Endothelial cell of umbilical vein (primary cell): ENCODE measurements around the gene PUDP. TPM values are rescaled to one million over a fixed set of nuclear protein-coding genes. Genes with fewer than 3 reads are reported as not detected.
"Not testable (repeated sequence)": the region's sequence is repeated elsewhere in the genome, so short reads cannot be mapped to it uniquely, and the experiment has no call there.

Source experiments
- BruUV-seq: library from RNA; stranded (reverse); fragments of 400-500 nt; replicated peaks from 2 replicates; lab custom pipeline; 2021; lab: Mats Ljungman, UMichigan
- CTCF ChIA-PET: fragments of 300-600, 350-600 bp; sonication (Branson Sonifier 250); formaldehyde crosslinking; loops from one replicate; lab custom pipeline; 2021; ENCODE audit warnings: antibody characterized with exemption, inconsistent platforms; lab: Charles Lee
- POLR2A ChIA-PET: fragments of 300-600, 350-600 bp; sonication (Branson Sonifier 250); formaldehyde crosslinking; loops from one replicate; lab custom pipeline; 2021; ENCODE audit warnings: antibody characterized with exemption, inconsistent platforms; lab: Charles Lee
- DNase-seq: peaks from one replicate; pipeline ENCODE4 v3.0.0-alpha.2; 2011; ENCODE audit warnings: low read depth, low spot score
- FAIRE-seq: peaks from 2 replicates; lab custom pipeline; 2011; peaks lifted over from hg19 to GRCh38; lab: Jason Lieb, UNC
- H2AFZ ChIP-seq: 2 replicates; pipeline ENCODE4 v1.6.0; 2012; ENCODE audit warnings: low read depth, low read length, control low read depth, inconsistent platforms
- H3K27ac ChIP-seq: 2 replicates; pipeline ENCODE4 v1.5.1; 2011; ENCODE audit warnings: low read depth, mild to moderate bottlenecking, control low read depth, low read length, moderate library complexity; ENCODE audit not compliant: insufficient read depth
- H3K27me3 ChIP-seq, 2 experiments: 2 replicates each; pipeline versions ENCODE4 v1.6.0 to v1.6.1; 2011; ENCODE audit warnings: low read length in 2 of 2, mixed read lengths in 1 of 2; ENCODE audit not compliant: control insufficient read depth in 2 of 2, insufficient read depth in 2 of 2
- H3K36me3 ChIP-seq, 2 experiments: 2 replicates in 1 of 2; 3 replicates in 1 of 2; pipeline ENCODE4 v1.5.1; 2011; ENCODE audit warnings: low read length in 2 of 2, mild to moderate bottlenecking in 1 of 2, moderate library complexity in 1 of 2; ENCODE audit not compliant: control insufficient read depth in 2 of 2, insufficient read depth in 2 of 2; ENCODE audit errors: extremely low read depth in 1 of 2
- H3K4me1 ChIP-seq: 3 replicates; pipeline ENCODE4 v1.5.1; 2011; ENCODE audit warnings: mild to moderate bottlenecking, low read length; ENCODE audit not compliant: control insufficient read depth, insufficient read depth; ENCODE audit errors: extremely low read depth
- H3K4me2 ChIP-seq: 2 replicates; pipeline ENCODE4 v1.6.1; 2011; ENCODE audit warnings: low read length, control low read depth, mixed read lengths; ENCODE audit not compliant: insufficient read depth
- H3K4me3 ChIP-seq, 3 experiments: fragments of 200-600 bp in 1 of 3; sonication (generic), shearing (Covaris generic) in 1 of 3; replicated peaks in 1 of 3; 2 replicates each; pipeline ENCODE4 v1.5.1; 2011 to 2016; ENCODE audit warnings: control low read depth in 3 of 3, low read length in 3 of 3, mild to moderate bottlenecking in 2 of 3, inconsistent platforms in 1 of 3, low read depth in 1 of 3, moderate library complexity in 1 of 3; ENCODE audit not compliant: insufficient read depth in 1 of 3
- H3K79me2 ChIP-seq: 2 replicates; pipeline ENCODE4 v1.6.0; 2012; ENCODE audit warnings: low read length, inconsistent platforms; ENCODE audit not compliant: control insufficient read depth, insufficient read depth
- H3K9ac ChIP-seq: replicated peaks from 2 replicates; pipeline ENCODE3; 2011; ENCODE audit warnings: low read length, control low read depth; ENCODE audit not compliant: insufficient read depth; ENCODE audit errors: extremely low read depth
- H3K9me1 ChIP-seq: replicated peaks from 3 replicates; pipeline ENCODE4 v1.6.0; 2011; ENCODE audit warnings: mild to moderate bottlenecking, low read length; ENCODE audit not compliant: control insufficient read depth, insufficient read depth; ENCODE audit errors: extremely low read depth
- H3K9me3 ChIP-seq: replicated peaks from 2 replicates; pipeline ENCODE4 v1.5.1; 2012; ENCODE audit warnings: low read length, inconsistent platforms; ENCODE audit not compliant: control insufficient read depth, insufficient read depth
- H4K20me1 ChIP-seq: replicated peaks from 2 replicates; pipeline ENCODE3; 2011; ENCODE audit warnings: mild to moderate bottlenecking, low read length; ENCODE audit not compliant: control insufficient read depth, insufficient read depth; ENCODE audit errors: extremely low read depth
- EZH2 ChIP-seq: IDR thresholded peaks from 2 replicates; pipeline ENCODE4 v1.6.1; 2012; ENCODE audit warnings: borderline replicate concordance, low read depth, mild to moderate bottlenecking, moderate library complexity, low read length, inconsistent platforms; ENCODE audit not compliant: severe bottlenecking
- FOS ChIP-seq: IDR thresholded peaks from 2 replicates; pipeline ENCODE4 v1.6.1; 2011; ENCODE audit warnings: mild to moderate bottlenecking, low read length, moderate library complexity, borderline replicate concordance; ENCODE audit not compliant: insufficient read depth
- GATA2 ChIP-seq: IDR thresholded peaks from 2 replicates; pipeline ENCODE4 v1.7.0; 2011; ENCODE audit warnings: low read depth, mild to moderate bottlenecking, moderate library complexity, mixed read lengths, low read length; ENCODE audit not compliant: insufficient read length, insufficient read depth
- MAX ChIP-seq: IDR thresholded peaks from 2 replicates; pipeline ENCODE4 v1.6.1; 2011; ENCODE audit not compliant: insufficient read depth, insufficient read length
- MYC ChIP-seq: IDR thresholded peaks from one replicate; pipeline ENCODE4 v1.6.1; 2011; ENCODE audit warnings: mild to moderate bottlenecking, low read depth, low read length
- POLR2A ChIP-seq: IDR thresholded peaks from 2 replicates; pipeline ENCODE4 v1.6.1; 2012; ENCODE audit warnings: low read depth, mild to moderate bottlenecking, control low read depth, low read length
- dilution Hi-C: fragments of 300-500 bp; cut with MboI; formaldehyde crosslinking; loops from one replicate; pipeline ENCODE4 v1.15.0; 2019; ENCODE audit warnings: low sequenced_read_pairs; ENCODE audit not compliant: extremely low pct_ligation_motif_present
- intact Hi-C: fragments of 100-400 bp; cut with micrococcal nuclease; formaldehyde crosslinking; loops from one replicate; pipeline ENCODE4 v1.10.0; 2022
- polyA plus RNA-seq, 4 experiments: library from polyadenylated mRNA; depleted of rRNA in 3 of 4; stranded (reverse) in 3 of 4; unstranded in 1 of 4; fragments of >200 nt; gene quantifications; 2 replicates each; pipeline versions ENCODE4 v1.2.1 to v1.2.3, GENCODE V29; 2011 to 2012; ENCODE audit warnings: missing spikeins in 1 of 4
- total RNA-seq: library from RNA; stranded (reverse); gene quantifications from 2 replicates; pipeline ENCODE4 v1.2.3, GENCODE V29; 2021

Gene PUDP
- total and polyA plus RNA-seq, 2 donors (not counting 3 experiments of a cell fraction or from before 2014, with no cell fraction given): 17.3 to 22.5 TPM

DNA sequence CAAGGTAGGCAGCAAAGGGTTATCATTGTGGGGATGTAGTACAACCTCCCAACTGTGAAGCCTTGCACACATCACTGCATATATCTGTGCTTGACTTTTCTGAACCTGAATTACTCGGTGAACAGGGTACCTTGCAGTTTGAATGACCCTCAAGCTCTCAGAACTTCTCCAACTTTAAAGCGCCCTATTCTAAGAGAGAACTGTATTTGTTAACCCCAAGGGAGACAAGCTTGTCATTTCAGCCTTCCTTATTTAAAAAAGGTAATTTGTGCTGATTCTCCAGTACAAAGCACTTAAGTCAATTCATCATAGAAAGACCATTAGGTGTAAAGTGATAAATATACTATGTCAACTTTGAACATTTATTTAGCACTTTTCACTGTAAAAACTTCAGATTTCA, 122.5 kb downstream of the PUDP start:
- FAIRE-seq (no peak), DNase-seq (no peak)
- no peak overlapping the region for H2AFZ ChIP-seq
- H4K20me1 ChIP-seq: no peaks in the 10 kb centered on the region
- no peaks in the 10 kb centered on the region for H3K9me3 ChIP-seq
- H3K9ac ChIP-seq: no peak overlapping the region
- no peak overlapping the region for H3K27ac ChIP-seq
- H3K9me1 ChIP-seq: no peaks in the 10 kb centered on the region
- no peak overlapping the region for H3K4me2 ChIP-seq
- BruUV-seq: no TSS peak
- H3K4me3 ChIP-seq: no peak overlapping the region
- intact Hi-C loops (no loop called here), dilution Hi-C loops (no loop called here)
- no peaks in the 10 kb centered on the region for H3K27me3 ChIP-seq
- no peak for TF ChIP-seq MAX
- no peak for TF ChIP-seq FOS
- no peak for TF ChIP-seq POLR2A
- TF ChIP-seq MYC: no peak
- ChIA-PET POLR2A (no interaction called here), CTCF (no interaction called here)
- H3K4me1 ChIP-seq: no peaks in the 10 kb centered on the region
- H3K36me3 ChIP-seq: no peaks in the 10 kb centered on the region
- no peaks in the 10 kb centered on the region for H3K79me2 ChIP-seq

- H3K4me1 ChIP-seq: no peaks in the 10 kb centered on the region
- no peak overlapping the region for H2AFZ ChIP-seq
- dilution Hi-C loops: no loop called here
- H3K27me3 ChIP-seq: no peaks in the 10 kb centered on the region
- no TSS peak for BruUV-seq
- no peak overlapping the region for H3K4me2 ChIP-seq
- ChIA-PET CTCF (no interaction called here), POLR2A (no interaction called here)
- H3K36me3 ChIP-seq: no peaks in the 10 kb centered on the region
- TF ChIP-seq MYC (no peak), FOS (no peak), POLR2A (no peak), EZH2 (no peak), GATA2 (no peak)
- no peak overlapping the region for H3K9ac ChIP-seq
- DNase-seq (no peak), FAIRE-seq (no peak)
- H4K20me1 ChIP-seq: no peaks in the 10 kb centered on the region
- H3K4me3 ChIP-seq: no peak overlapping the region
- H3K79me2 ChIP-seq: no peaks in the 10 kb centered on the region
- no peak overlapping the region for H3K27ac ChIP-seq
- H3K9me1 ChIP-seq: no peaks in the 10 kb centered on the region
- H3K9me3 ChIP-seq: no peaks in the 10 kb centered on the region
- intact Hi-C loops: no loop called here
Measured at GRCh38 chrX:7024850-7025249, 123.1 kb downstream of the PUDP start.

- H3K36me3 ChIP-seq, H3K4me2 ChIP-seq, intact Hi-C loops, H3K79me2 ChIP-seq, H4K20me1 ChIP-seq, H3K9me1 ChIP-seq, H3K27ac ChIP-seq, DNase-seq, dilution Hi-C loops, POLR2A ChIA-PET, FAIRE-seq, BruUV-seq, H3K4me1 ChIP-seq, H3K27me3 ChIP-seq, H3K4me3 ChIP-seq, H2AFZ ChIP-seq, CTCF ChIA-PET, H3K9me3 ChIP-seq, H3K9ac ChIP-seq: not testable (repeated sequence)
Measured at GRCh38 chrX:7022996-7023395, 125.0 kb downstream of the PUDP start.
